HFF-Myc (cell line): Measurements from ENCODE around the gene URAD.

Experiments
- DNase-seq: peaks from one replicate; pipeline ENCODE4 v3.0.0-alpha.2; 2011; ENCODE audit warnings: low read depth; ENCODE audit errors: extremely low read depth
- H3K4me3 ChIP-seq: replicated peaks from 2 replicates; pipeline ENCODE4 v1.5.1; 2011; ENCODE audit warnings: low read depth, mild to moderate bottlenecking, control low read depth, low read length
- TF ChIP-seq, protein P1 (sequence below): IDR thresholded peaks from 2 replicates; pipeline ENCODE4 v1.5.1; 2012; ENCODE audit warnings: mild to moderate bottlenecking, low read depth, low read length, control low read depth; ENCODE audit errors: missing control alignments

The URAD gene

DNA sequence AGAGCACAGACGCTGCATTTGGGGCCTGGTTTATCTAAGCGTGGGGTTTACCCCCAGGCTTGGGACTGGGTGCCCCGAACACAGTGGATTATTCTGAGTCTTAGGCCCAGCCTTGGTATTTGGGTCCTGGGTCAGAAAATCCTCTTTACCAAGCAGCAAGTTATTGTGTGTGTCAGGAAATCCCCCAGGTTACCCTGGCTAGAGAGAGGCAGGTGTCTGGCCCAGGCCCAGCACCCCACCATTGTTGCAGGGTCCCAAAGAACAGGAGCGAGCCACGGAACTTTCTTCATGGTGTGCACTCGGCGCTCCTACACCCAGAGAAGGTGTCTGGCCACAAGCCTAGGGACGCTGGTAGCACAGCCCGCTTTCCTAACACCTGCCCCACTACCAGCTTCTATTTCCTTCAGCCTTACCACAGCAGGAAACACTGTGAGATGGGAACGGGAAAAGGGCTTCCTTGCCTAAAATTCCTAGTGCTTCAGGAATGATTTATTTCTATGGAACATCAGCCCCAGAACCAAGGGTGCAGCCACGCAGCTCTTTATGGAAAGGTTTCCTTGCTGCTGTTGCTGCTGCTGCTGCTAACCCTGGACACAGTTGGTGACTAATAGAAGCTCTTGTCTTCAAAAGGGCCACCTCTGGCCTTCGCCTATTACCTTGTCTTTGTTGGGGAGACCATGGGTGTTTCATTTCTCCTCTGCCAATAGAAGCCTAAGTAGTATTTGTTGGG is 12.0 kb downstream of the URAD start:
- TF ChIP-seq, protein P1, sequence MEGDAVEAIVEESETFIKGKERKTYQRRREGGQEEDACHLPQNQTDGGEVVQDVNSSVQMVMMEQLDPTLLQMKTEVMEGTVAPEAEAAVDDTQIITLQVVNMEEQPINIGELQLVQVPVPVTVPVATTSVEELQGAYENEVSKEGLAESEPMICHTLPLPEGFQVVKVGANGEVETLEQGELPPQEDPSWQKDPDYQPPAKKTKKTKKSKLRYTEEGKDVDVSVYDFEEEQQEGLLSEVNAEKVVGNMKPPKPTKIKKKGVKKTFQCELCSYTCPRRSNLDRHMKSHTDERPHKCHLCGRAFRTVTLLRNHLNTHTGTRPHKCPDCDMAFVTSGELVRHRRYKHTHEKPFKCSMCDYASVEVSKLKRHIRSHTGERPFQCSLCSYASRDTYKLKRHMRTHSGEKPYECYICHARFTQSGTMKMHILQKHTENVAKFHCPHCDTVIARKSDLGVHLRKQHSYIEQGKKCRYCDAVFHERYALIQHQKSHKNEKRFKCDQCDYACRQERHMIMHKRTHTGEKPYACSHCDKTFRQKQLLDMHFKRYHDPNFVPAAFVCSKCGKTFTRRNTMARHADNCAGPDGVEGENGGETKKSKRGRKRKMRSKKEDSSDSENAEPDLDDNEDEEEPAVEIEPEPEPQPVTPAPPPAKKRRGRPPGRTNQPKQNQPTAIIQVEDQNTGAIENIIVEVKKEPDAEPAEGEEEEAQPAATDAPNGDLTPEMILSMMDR: no peak
- no peak for DNase-seq
- H3K4me3 ChIP-seq: no peak overlapping the region

DNA sequence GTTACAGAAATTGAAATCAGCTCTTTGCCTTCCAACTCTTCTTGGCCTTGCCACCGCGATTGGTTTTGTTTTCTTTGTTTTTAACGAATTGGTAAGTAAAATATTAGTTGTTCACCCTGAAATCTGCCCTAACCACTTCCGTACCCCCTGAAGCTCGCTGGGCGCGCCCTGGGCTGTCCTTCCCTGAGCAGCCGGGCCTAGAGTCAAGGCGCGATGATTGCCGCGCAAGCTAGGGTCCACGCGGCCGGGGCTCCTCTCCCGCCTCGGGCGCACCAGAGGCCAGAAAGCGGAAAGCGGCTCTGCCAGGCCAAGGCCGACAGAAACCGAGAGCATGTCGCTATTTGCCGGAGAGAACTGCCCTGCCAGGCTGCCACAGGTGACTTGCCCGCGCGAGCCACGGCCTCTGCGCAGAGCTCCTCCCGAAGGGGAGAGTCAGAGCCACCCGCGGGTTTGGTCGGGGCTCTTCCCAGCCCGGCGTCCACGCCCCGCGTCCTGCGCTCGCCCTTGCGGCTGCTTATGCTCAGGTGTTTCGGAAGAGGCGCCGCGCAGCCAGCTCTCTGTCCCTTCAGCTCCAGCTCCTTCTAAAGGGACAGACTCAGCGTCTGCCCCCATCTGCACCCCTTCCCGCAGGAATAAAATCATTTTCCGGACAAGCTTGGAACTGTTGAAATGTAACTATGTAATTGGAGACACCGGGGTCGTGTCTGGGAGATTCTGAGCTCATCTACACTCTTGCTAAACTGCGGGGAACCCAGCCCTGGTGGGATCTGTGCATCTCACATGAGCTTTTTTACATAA is 12.7 kb downstream of the URAD start:
- TF ChIP-seq, protein P1: no peak
- no peak overlapping the region for H3K4me3 ChIP-seq
- DNase-seq: no peak

DNA sequence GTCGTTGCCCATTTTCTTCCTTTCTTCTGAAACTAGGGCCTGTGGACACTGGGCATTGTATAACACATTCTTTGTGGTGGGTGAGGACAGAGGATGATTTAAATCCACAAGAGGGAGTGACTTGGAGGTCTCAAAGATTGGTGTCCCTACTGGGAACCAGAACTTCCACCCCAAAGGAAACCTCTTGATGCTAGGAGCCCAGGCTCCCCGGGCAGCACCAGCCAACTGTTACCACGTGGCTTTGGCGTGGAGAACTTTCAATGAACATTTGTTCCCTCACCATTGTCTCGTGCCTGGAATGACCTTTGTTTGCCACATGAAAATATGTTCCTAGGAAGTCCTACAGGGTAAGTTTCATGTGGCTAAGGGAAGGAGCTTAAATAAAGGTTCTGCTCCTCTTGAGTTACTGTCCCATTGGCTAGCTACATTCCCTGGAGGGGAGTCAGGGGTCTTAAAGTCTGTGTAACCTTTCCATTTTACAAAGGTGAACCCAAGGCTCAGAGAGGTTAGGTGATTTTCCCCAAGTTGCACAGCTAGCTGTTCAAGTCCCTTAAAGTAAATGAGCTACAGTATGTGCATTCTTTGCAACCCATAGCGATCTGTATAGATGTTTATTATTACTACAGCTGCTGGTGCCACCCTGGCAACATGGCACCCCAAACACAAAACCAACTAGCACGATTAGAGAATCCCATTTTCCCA is 14.4 kb downstream of the URAD start:
- TF ChIP-seq, protein P1: no peak
- H3K4me3 ChIP-seq: no peak overlapping the region
- DNase-seq: no peak

DNA sequence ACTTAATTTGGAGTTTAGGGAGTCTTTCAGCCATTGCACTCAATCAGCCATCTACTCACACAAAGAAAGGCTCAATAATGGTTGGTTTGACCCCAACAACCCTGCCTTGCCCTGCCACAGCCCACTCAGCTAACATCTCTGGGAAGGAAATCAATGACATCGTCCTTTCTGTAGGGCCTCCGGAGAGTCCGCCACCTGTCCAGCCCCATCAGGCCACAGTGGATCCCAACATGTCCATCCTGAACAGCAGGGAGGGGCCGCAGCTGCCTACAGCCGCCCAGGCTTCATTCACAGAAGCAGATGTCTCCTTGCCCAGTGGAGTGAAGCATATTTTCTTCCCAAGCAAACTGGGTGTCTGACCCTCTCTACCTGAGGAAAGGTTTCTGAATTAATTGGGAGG is 15.2 kb downstream of the URAD start:
- no peak for DNase-seq
- TF ChIP-seq, protein P1: no peak

DNA sequence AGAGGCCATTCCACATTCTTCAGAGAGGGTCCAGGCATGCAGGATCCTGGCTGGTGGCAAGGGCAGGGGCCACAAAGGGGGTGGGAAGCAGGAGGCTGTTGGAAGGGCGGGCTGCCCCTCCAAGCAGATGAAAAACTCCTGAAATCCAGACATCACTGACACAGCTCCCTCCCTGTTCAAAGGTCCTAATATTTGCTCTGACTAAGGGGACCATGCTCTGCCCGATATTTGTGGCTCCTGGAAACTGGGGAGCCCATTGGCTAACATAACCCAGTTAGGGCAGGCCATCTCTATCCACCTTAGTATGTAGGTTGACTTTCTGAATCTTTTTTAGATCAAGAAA is 16.0 kb downstream of the URAD start:
- TF ChIP-seq, protein P1: no peak
- no peak for DNase-seq
- no peak overlapping the region for H3K4me3 ChIP-seq

More for the DNA sequence above, 15.2 kb downstream of the URAD start:
- no peak overlapping the region for H3K4me3 ChIP-seq

DNA sequence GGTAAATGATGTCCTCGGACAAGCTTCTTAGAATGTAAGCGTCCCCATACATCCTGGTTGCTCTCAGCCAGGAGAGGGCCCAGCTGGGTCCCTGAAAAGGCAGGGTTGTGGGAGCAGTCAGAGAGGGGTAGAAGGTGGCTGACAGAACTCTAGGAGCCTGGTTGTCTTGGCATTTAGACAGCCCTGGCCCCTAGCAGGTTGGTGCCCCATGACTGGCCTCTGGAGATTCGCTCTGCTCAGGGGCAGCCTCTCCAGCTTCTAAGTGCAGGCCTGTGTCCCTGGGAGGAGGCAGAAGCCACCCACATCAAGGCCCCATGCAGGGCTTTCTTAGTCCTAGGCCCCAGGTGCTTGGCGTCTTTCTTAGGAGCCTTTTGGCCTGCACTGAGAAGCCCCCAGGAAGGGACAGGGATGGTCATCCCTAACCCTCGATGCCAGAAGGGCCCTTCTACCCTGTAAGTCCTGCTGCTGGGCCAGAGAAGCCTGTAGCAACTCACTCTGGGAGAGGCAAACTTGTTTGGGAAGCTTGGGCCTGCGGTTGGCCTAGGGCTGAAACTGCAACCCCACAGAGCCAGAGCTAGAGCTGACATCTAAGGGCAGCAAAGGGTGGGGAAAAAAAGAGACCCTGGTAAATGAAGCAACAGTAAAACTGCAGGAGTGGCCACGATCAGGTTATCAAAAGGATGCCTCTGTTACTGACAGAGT is 16.6 kb downstream of the URAD start:
- H3K4me3 ChIP-seq: no peak overlapping the region
- TF ChIP-seq, protein P1: no peak
- DNase-seq: no peak
